H9 (cell line): ENCODE results near the gene AP1AR. TPM values are rescaled to one million over a fixed set of nuclear protein-coding genes. Genes with fewer than 3 reads are reported as not detected.

Source experiments
- DNase-seq: peaks from one replicate; pipeline ENCODE4 v3.0.0-alpha.2; 2017
- H2AFZ ChIP-seq: one replicate; pipeline ENCODE4 v1.6.1; 2013; ENCODE audit warnings: mild to moderate bottlenecking, low read length, control low read depth, moderate library complexity
- H2AK5ac ChIP-seq: 2 replicates; pipeline ENCODE4 v1.6.1; 2013; ENCODE audit warnings: low read length, control low read depth, mixed read lengths; ENCODE audit not compliant: insufficient read length
- H2BK120ac ChIP-seq: one replicate; pipeline ENCODE4 v1.6.1; 2013; ENCODE audit warnings: low read depth, mild to moderate bottlenecking, low read length, control low read depth, inconsistent platforms; ENCODE audit not compliant: poor library complexity, severe bottlenecking
- H2BK12ac ChIP-seq: 2 replicates; pipeline ENCODE4 v1.6.1; 2013; ENCODE audit warnings: low read length, control low read depth, mixed read lengths, low read depth; ENCODE audit not compliant: insufficient read length
- H2BK15ac ChIP-seq: 2 replicates; pipeline ENCODE4 v1.6.1; 2013; ENCODE audit warnings: low read depth, low read length, control low read depth
- H2BK20ac ChIP-seq: one replicate; pipeline ENCODE4 v1.6.1; 2013; ENCODE audit warnings: low read depth, mild to moderate bottlenecking, low read length, control low read depth, inconsistent platforms; ENCODE audit not compliant: poor library complexity, severe bottlenecking
- H2BK5ac ChIP-seq: 2 replicates; pipeline ENCODE4 v1.6.1; 2013; ENCODE audit warnings: low read length, control low read depth, mixed read lengths; ENCODE audit not compliant: insufficient read length
- H3K14ac ChIP-seq: 2 replicates; pipeline ENCODE4 v1.6.1; 2013; ENCODE audit warnings: low read length, control low read depth; ENCODE audit not compliant: insufficient read depth
- H3K18ac ChIP-seq: 2 replicates; pipeline ENCODE4 v1.6.1; 2013; ENCODE audit warnings: low read depth, mild to moderate bottlenecking, mixed read lengths, low read length, control low read depth; ENCODE audit not compliant: insufficient read length
- H3K23ac ChIP-seq: 2 replicates; pipeline ENCODE4 v1.6.1; 2013; ENCODE audit warnings: low read length, control low read depth, mixed read lengths, low read depth; ENCODE audit not compliant: insufficient read length
- H3K23me2 ChIP-seq: 2 replicates; pipeline ENCODE4 v1.6.1; 2013; ENCODE audit warnings: low read depth, mild to moderate bottlenecking, mixed read lengths, low read length, control low read depth; ENCODE audit not compliant: insufficient read length, poor library complexity, severe bottlenecking
- H3K27ac ChIP-seq: 2 replicates; pipeline ENCODE4 v1.5.1; 2013; ENCODE audit warnings: low read length, control low read depth, mixed read lengths, low read depth; ENCODE audit not compliant: insufficient read length
- H3K27me3 ChIP-seq: 2 replicates; pipeline ENCODE4 v1.6.1; 2013; ENCODE audit warnings: low read length, control low read depth, inconsistent platforms; ENCODE audit not compliant: insufficient read depth
- H3K4ac ChIP-seq: 2 replicates; pipeline ENCODE4 v1.6.1; 2013; ENCODE audit warnings: low read depth, mild to moderate bottlenecking, control low read depth, inconsistent platforms, low read length, moderate library complexity
- H3K4me1 ChIP-seq: 2 replicates; pipeline ENCODE4 v1.6.1; 2013; ENCODE audit warnings: low read length, control low read depth, inconsistent platforms; ENCODE audit not compliant: insufficient read depth
- H3K4me2 ChIP-seq: 2 replicates; pipeline ENCODE4 v1.6.1; 2013; ENCODE audit warnings: low read length, control low read depth, mixed read lengths; ENCODE audit not compliant: insufficient read length, insufficient read depth
- H3K56ac ChIP-seq: 2 replicates; pipeline ENCODE4 v1.6.1; 2013; ENCODE audit warnings: low read depth, mild to moderate bottlenecking, mixed read lengths, low read length, control low read depth; ENCODE audit not compliant: insufficient read length
- H3K79me1 ChIP-seq: 2 replicates; pipeline ENCODE4 v1.6.1; 2013; ENCODE audit warnings: low read depth, mild to moderate bottlenecking, moderate library complexity, low read length, control low read depth, inconsistent platforms; ENCODE audit not compliant: insufficient read depth, poor library complexity, severe bottlenecking
- H3K79me2 ChIP-seq: 2 replicates; pipeline ENCODE4 v1.6.1; 2013; ENCODE audit warnings: low read length, control low read depth, inconsistent platforms; ENCODE audit not compliant: insufficient read depth
- H3K9ac ChIP-seq: 2 replicates; pipeline ENCODE4 v1.6.1; 2013; ENCODE audit warnings: low read length, control low read depth, mixed read lengths; ENCODE audit not compliant: insufficient read length; ENCODE audit errors: extremely low read depth
- H3K9me3 ChIP-seq: one replicate; pipeline ENCODE4 v1.6.1; 2013; ENCODE audit warnings: low read depth, low read length, inconsistent platforms; ENCODE audit not compliant: control insufficient read depth
- H3T11ph ChIP-seq: one replicate; pipeline ENCODE4 v1.6.1; 2013; ENCODE audit warnings: mild to moderate bottlenecking, low read length, control low read depth, inconsistent platforms
- H4K20me1 ChIP-seq: one replicate; pipeline ENCODE4 v1.6.1; 2013; ENCODE audit not compliant: control insufficient read depth, insufficient read length, insufficient read depth
- H4K5ac ChIP-seq: 2 replicates; pipeline ENCODE4 v1.6.1; 2013; ENCODE audit warnings: low read depth, mild to moderate bottlenecking, mixed read lengths, low read length, control low read depth; ENCODE audit not compliant: insufficient read length
- H4K8ac ChIP-seq: replicated peaks from 2 replicates; pipeline ENCODE4 v1.6.1; 2013; ENCODE audit warnings: low read length, control low read depth, mixed read lengths, low read depth; ENCODE audit not compliant: insufficient read length
- H4K91ac ChIP-seq: 2 replicates; pipeline ENCODE4 v1.6.1; 2013; ENCODE audit warnings: low read depth, mild to moderate bottlenecking, moderate library complexity, mixed read lengths, low read length, control low read depth; ENCODE audit not compliant: insufficient read length
- H3K27ac Mint-ChIP-seq, 3 experiments: 2 replicates in 2 of 3; 3 replicates in 1 of 3; pipeline ENCODE4 v1.8.0; 2020 to 2021; ENCODE audit warnings: mixed read lengths in 3 of 3, mild to moderate bottlenecking in 1 of 3, moderate library complexity in 1 of 3
- H3K27me3 Mint-ChIP-seq: 2 replicates; pipeline ENCODE4 v1.8.0; 2021; ENCODE audit warnings: low read depth, mild to moderate bottlenecking, moderate library complexity, mixed read lengths
- H3K36me3 Mint-ChIP-seq, 3 experiments: 2 replicates in 2 of 3; 3 replicates in 1 of 3; pipeline ENCODE4 v1.8.0; 2020 to 2021; ENCODE audit warnings: low read depth in 3 of 3, mixed read lengths in 3 of 3; ENCODE audit not compliant: insufficient read depth in 1 of 3
- H3K4me1 Mint-ChIP-seq, 2 experiments: 2 replicates each; pipeline ENCODE4 v1.8.0; 2020; ENCODE audit warnings: mixed read lengths in 2 of 2
- H3K4me3 Mint-ChIP-seq, 2 experiments: 2 replicates in 1 of 2; 3 replicates in 1 of 2; pipeline ENCODE4 v1.8.0; 2020 to 2021; ENCODE audit warnings: mild to moderate bottlenecking in 2 of 2, mixed read lengths in 2 of 2, moderate library complexity in 1 of 2
- H3K9me3 Mint-ChIP-seq, 2 experiments: 2 replicates in 1 of 2; 3 replicates in 1 of 2; pipeline ENCODE4 v1.8.0; 2020; ENCODE audit warnings: mild to moderate bottlenecking in 2 of 2, mixed read lengths in 2 of 2, moderate library complexity in 1 of 2
- CTCF ChIP-seq: fragments of 200-600 bp; sonication (generic); conservative IDR thresholded peaks from 3 replicates; pipeline ENCODE4 v1.8.0; 2021; ENCODE audit warnings: antibody characterized with exemption, mild to moderate bottlenecking
- WGBS: extraction: QIAGEN DNeasy Blood & Tissue Kit; methylation state at CpG from one replicate; pipeline ENCODE4 v1.1.7; 2013; ENCODE audit warnings: missing lambda C conversion rate, low lambda C conversion rate, mixed read lengths; ENCODE audit not compliant: insufficient read length; ENCODE audit errors: extremely low coverage; 5-methylcytosine and 5-hydroxymethylcytosine counted together
- total RNA-seq: library from RNA; stranded (reverse); gene quantifications from 2 replicates; pipeline ENCODE4 v1.2.1, GENCODE V29; 2021

The AP1AR gene
- total RNA-seq, 1 experiment from 2014 or later = 24.2 TPM

DNA sequence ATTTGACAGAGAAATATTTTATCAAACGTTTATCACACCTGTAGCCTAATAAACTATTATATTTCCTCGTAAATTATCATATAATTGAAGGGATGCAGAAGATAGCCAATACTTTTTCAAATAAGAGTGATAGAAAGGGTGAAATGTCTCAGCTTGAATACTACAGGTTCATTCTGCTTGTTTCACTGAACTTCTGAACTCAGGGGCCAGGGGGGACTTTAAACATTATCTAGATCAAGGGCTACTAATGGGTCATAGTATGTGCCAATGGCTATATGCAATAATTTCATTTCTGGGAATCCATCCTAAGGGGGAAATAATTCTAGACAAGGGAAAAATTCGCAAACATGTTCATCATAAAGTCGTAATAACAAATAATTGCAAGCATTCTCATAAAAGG is 68.1 kb downstream of the AP1AR start:
- H3K56ac ChIP-seq = no peak overlapping the region
- H3K23me2 ChIP-seq = no peaks in the 10 kb centered on the region
- no peak overlapping the region for H3K27ac ChIP-seq
- no peak overlapping the region for H4K8ac ChIP-seq
- H3K79me2 ChIP-seq = no peaks in the 10 kb centered on the region
- H3K4ac ChIP-seq = no peak overlapping the region
- no peaks in the 10 kb centered on the region; the same call in none of the 2 replicates for H3K27me3 Mint-ChIP-seq
- H3K27ac Mint-ChIP-seq = no peak overlapping the region
- no peak overlapping the region for H2AK5ac ChIP-seq
- no CpG with 5 or more reads among the region's 4 CpGs for WGBS
- H4K20me1 ChIP-seq = no peaks in the 10 kb centered on the region
- H3K4me1 ChIP-seq = peaks cover 2% of the 10 kb centered on the region
- no peak overlapping the region for H3K9ac ChIP-seq
- no peak overlapping the region for H2AFZ ChIP-seq
- no peaks in the 10 kb centered on the region for H3K36me3 Mint-ChIP-seq
- no peaks in the 10 kb centered on the region for H3K9me3 ChIP-seq
- no peak overlapping the region for H2BK15ac ChIP-seq
- H3K27me3 ChIP-seq = no peaks in the 10 kb centered on the region
- no peak overlapping the region for H4K5ac ChIP-seq
- no peak overlapping the region for H3K23ac ChIP-seq
- no peak for DNase-seq
- TF ChIP-seq CTCF = no peak
- H2BK120ac ChIP-seq = no peak overlapping the region
- H3K4me3 Mint-ChIP-seq = no peak overlapping the region
- no peak overlapping the region for H3K18ac ChIP-seq
- H3K9me3 Mint-ChIP-seq = no peaks in the 10 kb centered on the region
- no peak overlapping the region for H2BK20ac ChIP-seq
- no peak overlapping the region for H4K91ac ChIP-seq
- H3T11ph ChIP-seq = no peak overlapping the region
- no peak overlapping the region for H3K14ac ChIP-seq
- H2BK12ac ChIP-seq = no peak overlapping the region
- H3K79me1 ChIP-seq = no peaks in the 10 kb centered on the region
- H3K4me1 Mint-ChIP-seq = no peaks in the 10 kb centered on the region
- no peak overlapping the region for H2BK5ac ChIP-seq
- no peak overlapping the region for H3K4me2 ChIP-seq
